ENCODE measurements around the gene SHB. TPM values are rescaled to one million over a fixed set of nuclear protein-coding genes. Genes with fewer than 3 reads are reported as not detected.

Gene SHB
- total RNA-seq, 2 experiments from 2014 or later: 0.41 to 1.0 TPM

- Histone ChIP-seq H3K9me2 (ENCODE audit: insufficient read depth, low read length) (no peaks in the 10 kb centered on the region), H3K4me1 (ENCODE audit: insufficient read depth, low read length, poor library complexity, severe bottlenecking) (no peaks in the 10 kb centered on the region), H2AFZ (ENCODE audit: low read length) (no peak overlapping the region), H3K79me2 (ENCODE audit: insufficient read depth, low read depth, low read length) (no peaks in the 10 kb centered on the region), H3K36me3 (ENCODE audit: insufficient read depth, low read length) (no peaks in the 10 kb centered on the region), H3K9me3 (ENCODE audit: low read length) (no peaks in the 10 kb centered on the region), H3K4me3 (ENCODE audit: low read depth, low read length, poor library complexity, severe bottlenecking) (no peak overlapping the region), H4K20me1 (ENCODE audit: insufficient read depth, low read length) (no peaks in the 10 kb centered on the region), H3K27ac (ENCODE audit: low read depth, low read length, poor library complexity, severe bottlenecking) (no peak overlapping the region), H3K4me2 (ENCODE audit: low read length) (no peak overlapping the region)
- POLR2A ChIA-PET: no interaction called here
- no TSS peak for BruUV-seq (replicated peaks)
- DNase-seq (ENCODE audit: low spot score): peak; percentile 10
- intact Hi-C loops (cut with micrococcal nuclease; ENCODE audit: unreplicated experiment): no loop called here
- TF ChIP-seq EZH2phosphoT487 (IDR thresholded peaks at IDR 0.05; ENCODE audit: borderline replicate concordance, low read depth, low read length): no peak
- no peak for TF ChIP-seq CTCF (conservative IDR thresholded peaks at IDR 0.05; ENCODE audit: low read length)
- CTCF ChIA-PET (ENCODE audit: unreplicated experiment): interaction anchor here (0.6 kb wide), 1 partner anchor 160 kb away, joined by 3 read pairs; no protein-coding TSS in a partner anchor
Measured at GRCh38 chr9:38032266-38033110, 36.5 kb downstream of the SHB start.

GRCh38 chr9:38031594-38031993 lies 37.4 kb downstream of the SHB start:
- Histone ChIP-seq H3K27ac (ENCODE audit: low read depth, low read length, poor library complexity, severe bottlenecking) (no peak overlapping the region), H3K4me2 (ENCODE audit: low read length) (no peak overlapping the region), H2AFZ (ENCODE audit: low read length) (no peak overlapping the region), H3K4me3 (ENCODE audit: low read depth, low read length, poor library complexity, severe bottlenecking) (no peak overlapping the region), H3K9me3 (ENCODE audit: low read length) (no peaks in the 10 kb centered on the region), H3K36me3 (ENCODE audit: insufficient read depth, low read length) (no peaks in the 10 kb centered on the region), H3K4me1 (ENCODE audit: insufficient read depth, low read length, poor library complexity, severe bottlenecking) (no peaks in the 10 kb centered on the region), H3K9me2 (ENCODE audit: insufficient read depth, low read length) (no peaks in the 10 kb centered on the region), H3K79me2 (ENCODE audit: insufficient read depth, low read depth, low read length) (no peaks in the 10 kb centered on the region), H4K20me1 (ENCODE audit: insufficient read depth, low read length) (no peaks in the 10 kb centered on the region)
- CTCF ChIA-PET (ENCODE audit: unreplicated experiment): interaction anchor here (0.6 kb wide), 1 partner anchor 160 kb away, joined by 3 read pairs; no protein-coding TSS in a partner anchor
- no peak for TF ChIP-seq EZH2phosphoT487 (IDR thresholded peaks at IDR 0.05; ENCODE audit: borderline replicate concordance, low read depth, low read length)
- no peak for TF ChIP-seq CTCF (conservative IDR thresholded peaks at IDR 0.05; ENCODE audit: low read length)
- BruUV-seq (replicated peaks): no TSS peak
- intact Hi-C loops (cut with micrococcal nuclease; ENCODE audit: unreplicated experiment): no loop called here
- POLR2A ChIA-PET: no interaction called here
- no peak for DNase-seq (ENCODE audit: low spot score)

- Histone ChIP-seq H3K36me3 (ENCODE audit: insufficient read depth, low read length) (no peaks in the 10 kb centered on the region), H3K9me3 (ENCODE audit: low read length) (no peaks in the 10 kb centered on the region), H3K9me2 (ENCODE audit: insufficient read depth, low read length) (no peaks in the 10 kb centered on the region), H3K4me2 (ENCODE audit: low read length) (no peak overlapping the region), H3K4me3 (ENCODE audit: low read depth, low read length, poor library complexity, severe bottlenecking) (no peak overlapping the region), H3K27ac (ENCODE audit: low read depth, low read length, poor library complexity, severe bottlenecking) (no peak overlapping the region), H2AFZ (ENCODE audit: low read length) (no peak overlapping the region), H3K79me2 (ENCODE audit: insufficient read depth, low read depth, low read length) (no peaks in the 10 kb centered on the region), H4K20me1 (ENCODE audit: insufficient read depth, low read length) (no peaks in the 10 kb centered on the region), H3K4me1 (ENCODE audit: insufficient read depth, low read length, poor library complexity, severe bottlenecking) (no peaks in the 10 kb centered on the region)
- ChIA-PET POLR2A (interaction anchor here (0.7 kb wide), 1 partner anchor 1564 kb away, joined by 3 read pairs; no protein-coding TSS in a partner anchor), CTCF (ENCODE audit: unreplicated experiment) (no interaction called here)
- TF ChIP-seq EZH2phosphoT487 (IDR thresholded peaks at IDR 0.05; ENCODE audit: borderline replicate concordance, low read depth, low read length) (no peak), CTCF (conservative IDR thresholded peaks at IDR 0.05; ENCODE audit: low read length) (no peak; the same call in 1 of the 2 replicates)
- intact Hi-C loops (cut with micrococcal nuclease; ENCODE audit: unreplicated experiment): no loop called here
- no peak for DNase-seq (ENCODE audit: low spot score)
- no TSS peak for BruUV-seq (replicated peaks)
Measured at GRCh38 chr9:38030658-38031057, 38.4 kb downstream of the SHB start.
